Fibroblast of skin of right quadriceps (primary cell): Measurements from ENCODE around the gene ARAP1.
A peak's percentile ranks its signal among the peaks of the same experiment; 100 is the strongest.

Experiments
- DNase-seq: peaks from one replicate; pipeline ENCODE4 v3.0.0-alpha.2; 2013

The ARAP1 gene

DNA sequence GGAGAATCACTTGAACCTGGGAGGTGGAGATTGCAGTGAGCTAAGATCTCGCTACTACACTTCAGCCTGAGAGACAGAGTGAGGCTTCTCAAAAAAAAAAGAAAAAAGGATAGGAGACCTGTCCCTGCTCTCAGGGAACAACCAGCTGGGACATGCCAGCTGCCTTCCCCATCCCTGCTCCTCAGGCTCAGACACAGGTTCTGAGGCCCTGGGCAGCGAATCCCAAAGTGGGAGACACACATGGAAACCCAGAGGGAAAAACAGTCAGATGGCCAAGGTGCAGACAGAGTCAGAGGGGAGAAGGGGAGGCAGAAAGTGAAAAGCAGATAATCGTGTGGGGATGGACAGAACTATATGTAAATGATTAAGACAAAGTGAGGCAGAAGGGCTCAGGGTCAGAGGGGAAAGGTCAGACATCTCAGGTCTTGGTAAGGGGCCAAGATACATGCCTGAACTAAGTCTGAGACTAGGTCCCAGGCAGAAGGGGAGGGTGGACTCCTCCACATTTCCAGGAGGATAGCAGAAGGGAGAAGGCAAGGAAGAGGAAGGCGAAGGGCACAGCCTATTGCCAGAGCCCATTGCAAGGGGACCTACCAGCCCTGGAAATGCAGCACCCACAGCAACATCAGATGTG lies 27.4 kb upstream of the ARAP1 start:
- DNase-seq, result no peak

DNA sequence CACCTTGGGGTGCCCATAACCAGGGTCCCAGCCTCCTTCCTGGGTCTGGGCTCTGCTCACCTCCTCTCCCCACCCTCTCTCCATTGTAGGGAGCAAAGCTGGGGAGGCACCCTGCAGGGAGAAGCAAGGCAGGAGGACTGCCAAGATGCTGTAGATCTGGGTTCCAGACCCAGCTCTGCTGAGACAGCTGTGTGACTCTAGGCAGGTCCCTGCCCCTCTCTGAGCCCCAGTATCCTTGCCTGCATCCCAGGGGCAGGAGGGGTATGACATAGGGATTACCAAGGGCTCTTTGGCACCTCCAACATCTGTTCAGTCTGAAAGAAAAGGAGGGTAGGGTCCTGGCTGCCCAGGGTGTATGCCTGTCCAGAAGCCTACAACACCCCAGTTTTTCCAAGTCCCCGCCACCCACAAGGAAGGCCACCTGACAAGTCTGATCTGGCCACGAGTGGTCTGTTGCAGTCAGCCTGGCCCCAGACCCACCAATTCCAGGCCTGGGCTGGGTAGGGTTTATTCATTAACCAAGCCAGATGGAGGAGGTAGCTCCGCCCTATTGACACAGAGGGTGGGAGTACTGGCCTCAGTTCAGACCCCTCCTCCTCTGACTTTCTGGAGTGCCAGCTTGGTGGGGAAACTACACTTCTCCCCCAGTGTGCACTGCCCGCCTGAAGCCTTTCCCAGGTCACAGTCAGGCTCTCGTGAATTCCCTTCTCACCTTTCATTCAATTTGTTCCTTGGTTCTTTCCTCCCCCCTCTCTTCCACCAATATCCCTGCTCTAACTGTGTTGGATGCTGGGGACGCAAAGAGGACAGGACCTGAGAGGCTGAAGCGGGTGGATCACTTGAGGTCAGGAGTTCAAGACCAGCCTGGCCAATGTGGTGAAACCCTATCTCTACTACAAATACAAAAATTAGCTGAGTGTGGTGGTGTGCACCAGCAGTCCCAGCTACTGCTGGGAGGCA lies 26.6 kb upstream of the ARAP1 start:
- no peak for DNase-seq

DNA sequence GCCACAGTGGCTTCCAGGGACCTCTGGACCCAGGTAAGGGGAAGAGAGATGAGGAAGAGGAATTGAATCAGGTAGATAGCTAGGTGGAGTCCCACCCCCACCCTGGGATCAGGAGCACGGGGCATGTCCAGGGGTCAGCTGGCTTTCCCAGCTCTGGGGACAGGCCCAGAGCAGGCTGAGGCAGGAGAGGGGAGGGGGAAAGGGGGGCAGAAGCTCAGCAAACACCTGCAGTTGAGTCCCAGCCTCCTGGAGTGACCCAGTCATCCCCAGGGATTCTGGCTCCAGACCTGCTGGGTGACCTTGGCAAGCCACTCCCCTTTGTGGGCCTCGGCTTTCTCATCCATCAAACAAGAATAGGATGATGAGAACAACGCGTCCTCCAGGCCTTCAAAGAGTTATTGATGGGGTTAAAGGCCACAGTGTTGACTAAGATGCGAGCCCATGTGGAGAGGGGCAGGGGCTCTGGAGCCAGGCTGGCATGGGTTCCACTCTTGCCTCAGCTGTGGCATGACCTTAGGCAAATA lies 25.6 kb upstream of the ARAP1 start:
- DNase-seq, result no peak

DNA sequence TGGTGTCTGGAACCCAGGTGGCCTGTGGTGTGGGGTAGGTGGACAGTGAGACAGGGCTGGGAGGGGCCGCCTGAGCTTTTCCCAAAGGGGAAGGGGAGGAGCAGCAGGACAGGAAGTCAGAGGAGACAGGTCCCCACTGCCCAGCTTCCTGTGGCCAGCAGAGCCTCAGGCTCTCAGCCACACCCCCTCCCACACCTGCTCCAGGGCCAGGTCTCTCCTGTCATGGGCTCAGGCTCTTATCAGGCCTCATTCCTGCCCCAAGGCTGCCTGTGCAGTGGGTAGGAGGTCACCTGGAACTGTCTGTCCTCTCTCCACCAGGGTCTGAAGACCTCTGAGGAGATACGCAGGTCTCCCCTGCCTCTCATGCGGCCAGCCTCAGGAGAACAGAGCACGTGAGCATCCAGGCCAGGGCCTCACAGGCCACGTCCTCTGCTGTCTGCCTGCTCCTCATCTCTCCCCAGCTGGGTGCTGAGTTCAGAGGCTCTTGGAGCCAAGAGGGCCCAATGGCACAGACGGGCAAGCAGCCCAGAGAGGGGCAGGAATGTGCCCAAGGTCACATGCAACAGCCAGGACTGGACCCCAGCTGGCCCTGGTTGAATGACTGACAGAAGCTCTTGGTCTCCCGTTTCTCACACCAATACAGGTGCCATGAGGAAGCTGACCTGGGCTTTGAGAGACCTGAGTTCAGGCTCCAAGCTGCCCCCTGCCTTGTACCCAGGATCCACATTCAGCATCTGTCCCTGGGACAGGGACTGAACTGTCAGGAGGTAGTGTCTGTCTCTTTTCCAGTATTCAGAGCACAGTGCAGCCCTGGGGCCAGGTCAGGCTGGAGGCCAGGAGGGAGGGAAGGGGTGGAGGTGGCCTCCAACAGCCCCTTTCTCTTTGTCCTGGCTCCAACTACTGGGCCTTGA lies 24.9 kb upstream of the ARAP1 start:
- no peak for DNase-seq

DNA sequence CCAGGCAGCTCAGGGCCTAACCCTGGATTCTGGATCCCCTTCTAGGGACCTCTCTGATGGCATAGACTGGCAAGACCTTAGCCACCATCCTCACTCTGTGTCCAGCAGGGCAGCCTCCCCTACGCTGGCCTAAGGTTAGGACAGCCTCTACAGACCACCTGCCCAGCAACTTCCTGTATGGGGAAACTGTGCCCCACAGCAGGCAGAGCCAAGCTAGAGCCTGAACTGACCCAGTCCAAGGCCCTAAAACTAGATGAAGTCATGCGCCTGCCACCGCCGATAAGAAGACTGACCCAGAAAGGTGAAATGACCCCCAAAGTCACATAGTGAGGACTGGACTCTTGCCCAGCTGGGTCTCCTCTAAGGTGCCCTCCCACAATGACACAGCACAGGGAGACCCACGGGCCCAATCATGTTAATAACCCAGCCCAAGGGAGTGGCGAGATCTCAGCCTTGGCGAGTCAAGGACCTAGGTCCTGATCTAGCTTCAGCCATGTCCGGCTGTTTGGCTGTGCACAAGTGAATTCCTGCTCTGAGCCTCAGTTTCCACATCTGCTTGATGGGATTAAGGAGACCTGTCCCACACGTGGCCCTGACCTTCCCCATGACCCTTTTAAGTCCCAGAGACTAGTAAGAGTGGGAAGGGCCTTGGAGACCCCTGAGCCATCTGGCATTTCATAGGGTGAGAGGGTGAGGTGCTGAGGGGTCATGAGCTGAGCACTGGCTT lies 24.1 kb upstream of the ARAP1 start:
- no peak for DNase-seq

DNA sequence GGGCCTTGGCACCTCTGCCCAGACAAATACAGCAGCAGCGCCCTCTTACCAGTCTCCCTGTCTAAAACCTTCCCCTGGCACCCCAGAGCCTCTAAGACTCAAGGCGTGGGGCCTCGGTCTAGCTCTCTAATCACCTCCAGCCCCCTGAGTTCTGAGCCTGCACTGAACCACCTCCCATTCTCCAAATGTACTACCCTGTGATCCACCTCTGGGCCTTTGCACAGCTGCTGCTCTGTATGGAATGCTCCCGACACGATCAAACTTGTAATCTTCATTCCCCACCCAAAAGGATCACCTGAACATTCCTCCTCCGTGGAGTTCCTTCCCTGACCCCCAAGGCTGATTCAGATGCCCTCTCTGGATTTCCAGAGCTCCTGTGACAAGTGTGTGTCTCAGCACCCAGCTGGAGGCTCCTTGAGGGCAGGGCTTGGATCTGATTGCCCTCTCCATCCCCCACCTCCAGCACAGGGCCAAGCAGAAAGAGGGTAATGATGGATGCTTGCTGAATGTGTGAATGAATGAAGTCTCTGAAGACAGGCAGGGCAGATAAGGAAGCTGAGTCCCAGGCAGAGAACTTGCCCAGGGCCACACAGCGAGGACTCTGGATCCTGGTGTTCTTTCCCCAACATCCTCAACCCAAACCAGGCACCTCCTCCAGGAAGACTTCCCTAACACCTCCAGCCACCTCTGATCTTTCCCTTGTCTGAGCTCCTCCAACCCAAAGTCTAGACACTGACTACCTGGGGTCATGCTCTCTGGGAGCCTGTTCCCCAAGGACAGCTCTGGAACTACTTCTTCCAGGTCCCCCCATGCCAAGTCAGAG lies 23.3 kb upstream of the ARAP1 start:
- no peak for DNase-seq

DNA sequence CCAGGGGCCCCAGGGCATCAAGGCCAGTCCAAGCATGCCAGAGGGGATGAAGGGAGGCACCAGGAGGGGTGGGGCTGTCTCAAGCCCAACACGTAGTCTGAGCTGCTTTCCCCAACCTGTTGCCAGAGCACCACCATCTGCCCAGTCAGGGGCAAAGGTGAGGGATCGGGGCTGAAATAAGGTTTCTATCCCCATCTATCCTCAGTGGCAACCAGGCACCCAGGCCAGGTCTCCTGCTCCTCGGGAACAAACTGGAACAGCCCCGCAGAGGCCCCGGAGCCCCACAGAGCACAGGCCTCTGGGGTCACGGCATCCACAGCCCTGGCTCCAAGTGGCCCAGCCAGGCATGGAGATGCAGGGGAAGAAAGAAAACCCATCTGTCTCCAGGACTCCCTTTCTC lies 22.3 kb upstream of the ARAP1 start:
- no peak for DNase-seq

DNA sequence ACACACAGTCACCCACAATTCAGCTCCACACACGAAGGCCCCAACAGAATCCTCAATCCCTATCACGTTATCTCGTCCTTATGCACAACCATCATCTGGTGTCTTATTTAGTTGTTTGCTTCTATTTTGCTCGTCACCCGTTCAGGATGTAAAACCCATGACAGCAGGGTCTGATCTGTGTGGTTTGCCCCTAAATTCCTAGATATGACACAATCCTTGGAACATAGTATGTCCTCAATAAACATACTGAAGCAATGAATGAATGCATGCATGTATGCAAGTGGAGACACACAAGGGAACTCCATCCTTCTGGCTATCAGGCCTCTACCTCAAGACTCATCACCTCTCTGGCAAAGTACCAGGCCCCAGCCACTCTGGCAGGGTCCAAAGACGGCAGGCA lies 21.5 kb upstream of the ARAP1 start:
- no peak for DNase-seq

DNA sequence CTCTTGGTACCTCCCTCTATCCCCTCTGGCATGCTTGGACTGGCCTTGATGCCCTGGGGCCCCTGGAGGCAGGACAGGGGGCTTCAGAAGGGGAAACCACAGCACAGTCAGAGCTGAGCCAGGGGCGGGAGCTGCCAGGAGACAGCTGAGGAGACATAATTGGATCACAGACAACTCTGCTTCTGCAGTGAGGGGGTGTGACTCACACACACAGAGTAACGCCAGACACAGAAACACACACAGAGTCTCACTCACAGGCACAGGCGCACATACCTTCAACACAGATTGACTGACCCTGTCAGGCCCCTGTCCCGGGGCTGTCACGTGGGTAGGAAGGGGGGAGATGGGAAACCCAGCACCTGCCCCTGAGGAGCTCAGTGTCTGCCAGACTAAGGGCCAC lies 21.1 kb upstream of the ARAP1 start:
- DNase-seq, result peak; percentile 87

DNA sequence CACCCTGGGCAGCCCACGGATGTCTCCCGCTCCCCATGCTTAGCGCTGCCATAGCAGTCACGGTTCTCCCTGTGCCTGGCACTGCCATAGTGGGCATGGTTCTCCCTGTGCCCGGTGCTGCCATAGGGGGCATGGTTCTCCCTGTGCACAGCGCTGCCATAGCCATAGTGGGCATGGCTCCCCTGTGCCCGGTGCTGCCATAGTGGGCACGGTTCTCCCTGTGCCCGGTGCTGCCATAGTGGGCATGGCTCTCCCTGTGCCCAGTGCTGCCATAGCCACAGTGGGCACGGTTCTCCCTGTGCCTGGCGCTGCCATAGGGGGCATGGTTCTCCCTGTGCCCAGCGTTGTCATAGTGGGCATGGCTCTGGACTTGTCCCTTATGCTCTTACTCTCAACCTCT lies 19.9 kb upstream of the ARAP1 start:
- DNase-seq, result no peak

DNA sequence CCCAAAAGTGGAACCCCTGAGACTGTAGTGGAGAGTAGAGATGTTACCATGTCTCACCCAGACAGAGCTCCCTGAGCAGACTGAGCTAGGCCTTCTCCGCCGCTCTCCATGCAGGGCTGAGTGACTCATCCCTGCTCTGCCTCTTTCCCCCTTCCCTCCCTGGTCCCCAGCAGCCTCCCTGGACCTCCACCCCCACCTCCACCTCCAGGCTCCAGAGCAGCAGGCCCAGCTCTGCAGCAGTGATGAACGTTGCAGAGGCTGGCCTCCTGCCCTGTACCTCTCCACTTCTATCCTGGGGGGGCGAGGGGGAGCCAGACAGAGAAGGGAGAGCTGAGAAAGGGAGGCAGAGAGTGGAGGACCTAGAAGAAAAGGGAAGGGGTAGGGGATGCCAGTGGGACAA lies 19.3 kb upstream of the ARAP1 start:
- DNase-seq, result peak; percentile 78

DNA sequence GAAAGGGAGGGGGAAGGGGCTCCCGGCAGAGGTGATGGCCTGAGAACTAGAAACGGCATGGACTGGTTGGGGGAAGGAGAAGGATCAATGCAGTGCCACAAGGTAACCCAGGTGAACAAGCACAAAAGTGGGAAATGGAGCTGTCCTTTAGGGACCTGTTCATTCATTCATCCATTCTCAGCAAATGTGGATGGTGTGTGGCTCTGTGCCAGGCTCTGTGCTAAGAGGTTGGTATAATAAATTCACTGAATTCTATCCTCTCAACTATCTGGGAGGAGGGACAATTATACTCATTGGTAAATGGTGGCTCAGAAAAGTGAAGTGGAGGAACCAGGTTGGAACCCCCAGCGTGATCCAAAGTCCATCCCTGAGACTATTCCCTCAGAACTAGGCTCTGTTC lies 18.6 kb upstream of the ARAP1 start:
- no peak for DNase-seq

DNA sequence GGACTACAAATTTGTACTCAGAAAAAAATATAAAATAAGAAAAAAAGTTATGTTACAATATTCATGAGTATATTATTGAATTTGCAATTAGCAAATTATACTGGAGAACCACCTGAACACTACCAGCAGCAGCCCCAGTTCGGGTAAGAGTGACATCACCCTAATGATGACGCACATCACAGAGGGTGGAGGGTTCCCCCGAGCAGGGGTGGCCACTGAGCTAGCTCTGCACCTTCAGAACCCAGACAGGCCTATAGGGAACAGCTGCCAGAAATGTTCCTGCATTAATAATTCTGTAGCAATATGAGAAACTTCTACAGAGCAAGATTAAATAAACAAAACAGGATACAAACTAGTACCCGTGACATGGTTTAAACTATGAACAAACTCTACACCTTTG lies 17.5 kb upstream of the ARAP1 start:
- DNase-seq, result no peak

DNA sequence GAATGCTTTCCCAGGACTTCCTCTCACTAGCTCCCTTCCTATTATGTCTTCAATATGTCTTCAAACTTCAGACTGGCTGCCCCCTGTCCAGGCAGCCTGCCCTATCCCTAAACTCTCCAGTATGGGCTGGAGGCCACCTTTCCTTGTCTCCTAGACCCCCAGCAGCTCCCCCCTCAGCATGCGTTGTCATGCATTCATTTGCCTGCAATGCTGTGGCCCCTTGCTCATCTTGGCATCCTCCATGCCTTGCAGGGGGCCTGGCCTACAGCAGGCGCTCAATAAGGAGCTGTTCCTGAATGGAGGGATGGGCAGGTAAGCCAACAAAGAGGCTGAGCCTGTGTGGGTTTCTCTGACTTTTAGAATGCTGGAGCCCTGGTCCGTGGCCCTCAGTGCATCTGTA lies 16.4 kb upstream of the ARAP1 start:
- no peak for DNase-seq

DNA sequence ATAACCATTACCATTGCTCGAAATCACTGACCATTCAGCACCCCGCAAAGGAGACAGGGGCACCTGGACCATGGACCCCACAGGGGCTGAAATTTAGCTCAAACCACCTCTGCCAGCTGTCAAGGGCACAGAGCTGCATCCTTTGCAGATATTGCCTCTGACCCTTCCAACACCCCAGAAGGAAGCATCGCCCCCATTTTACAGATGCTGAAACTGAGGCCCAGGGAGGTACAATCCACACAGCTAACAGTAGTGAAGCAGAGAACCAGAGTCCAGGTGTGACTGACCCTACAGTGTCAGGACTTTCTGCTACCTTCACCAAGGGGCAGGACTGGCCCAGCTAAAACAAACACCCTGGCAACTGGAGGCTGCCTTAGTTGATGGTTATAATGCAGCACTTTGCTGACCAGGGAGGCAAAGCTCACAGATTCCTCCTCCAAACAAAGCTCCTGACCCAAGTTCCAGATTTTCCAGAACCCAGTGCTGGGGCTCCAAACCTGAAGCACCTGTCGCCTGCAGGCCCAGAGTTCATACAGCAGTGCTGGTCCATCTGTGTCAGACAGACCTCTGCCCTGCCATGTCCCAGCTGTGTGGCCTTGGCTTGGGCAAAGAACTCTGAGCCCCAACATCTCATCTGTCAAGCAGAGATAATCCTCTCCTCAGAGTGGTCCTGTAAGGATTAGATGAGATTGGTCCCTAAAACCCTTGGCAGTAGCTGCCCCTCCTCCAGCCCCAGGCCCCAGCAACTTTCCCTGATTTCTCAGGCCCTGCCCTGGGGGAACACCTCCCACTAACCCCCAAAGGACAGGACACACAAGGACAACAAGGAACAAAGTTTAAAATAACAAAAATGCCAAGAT lies 15.2 kb upstream of the ARAP1 start:
- DNase-seq, result no peak

DNA sequence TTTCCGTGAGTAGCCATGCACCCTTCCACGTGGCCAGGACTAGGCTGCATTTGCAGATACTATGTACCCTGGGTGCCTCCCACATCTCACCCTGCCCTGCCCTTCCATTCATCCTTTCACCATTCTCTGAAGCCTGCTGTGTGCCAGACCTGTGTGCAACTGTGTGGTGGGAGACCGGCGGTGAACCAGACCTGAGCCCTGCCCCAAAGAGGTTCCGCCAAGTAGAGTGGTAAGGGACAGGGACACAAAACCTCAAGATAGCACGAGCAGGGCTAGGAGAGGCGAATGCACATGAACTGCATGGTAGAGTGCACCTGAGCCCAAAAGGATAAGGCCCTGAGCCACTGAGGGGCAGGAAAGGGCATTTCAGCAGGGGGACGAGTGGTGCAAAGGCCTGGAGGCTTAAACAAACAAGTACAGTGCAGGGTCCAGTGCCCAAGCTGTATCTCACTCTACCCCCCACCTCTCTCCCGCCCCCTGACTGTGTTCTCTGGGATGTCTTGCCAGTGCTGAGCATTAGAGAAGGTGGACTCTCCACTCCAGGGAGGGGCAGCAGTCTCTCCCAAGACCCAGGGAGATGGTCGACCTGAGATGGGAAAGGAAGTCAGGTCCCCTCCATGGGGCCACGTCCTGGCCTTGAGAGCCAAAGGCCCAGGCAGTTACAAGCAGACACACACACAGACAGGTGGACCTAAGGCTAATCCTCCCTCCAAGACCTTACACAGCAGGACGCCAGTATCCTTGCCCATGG lies 14.1 kb upstream of the ARAP1 start:
- DNase-seq, result no peak

DNA sequence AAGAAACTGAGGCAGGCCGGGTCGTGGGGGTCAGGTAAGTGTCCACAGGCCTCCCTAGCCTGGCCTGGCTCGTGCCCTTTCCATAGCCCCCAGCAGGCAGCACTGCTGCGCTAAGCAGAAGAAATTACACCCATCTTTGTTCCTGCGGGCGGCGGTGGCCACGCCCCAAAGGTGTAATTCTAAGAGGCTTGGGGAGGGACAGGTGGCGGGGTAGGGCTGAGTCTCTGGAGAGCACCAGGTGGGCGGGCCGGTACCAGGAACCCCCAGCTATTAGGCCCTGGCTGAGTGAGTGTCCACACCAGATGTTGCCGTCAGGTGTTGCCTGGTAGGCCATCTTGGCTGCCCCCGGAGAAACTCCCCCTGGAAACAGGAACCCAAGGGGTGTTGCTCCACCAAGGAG lies 12.3 kb upstream of the ARAP1 start:
- no peak for DNase-seq

DNA sequence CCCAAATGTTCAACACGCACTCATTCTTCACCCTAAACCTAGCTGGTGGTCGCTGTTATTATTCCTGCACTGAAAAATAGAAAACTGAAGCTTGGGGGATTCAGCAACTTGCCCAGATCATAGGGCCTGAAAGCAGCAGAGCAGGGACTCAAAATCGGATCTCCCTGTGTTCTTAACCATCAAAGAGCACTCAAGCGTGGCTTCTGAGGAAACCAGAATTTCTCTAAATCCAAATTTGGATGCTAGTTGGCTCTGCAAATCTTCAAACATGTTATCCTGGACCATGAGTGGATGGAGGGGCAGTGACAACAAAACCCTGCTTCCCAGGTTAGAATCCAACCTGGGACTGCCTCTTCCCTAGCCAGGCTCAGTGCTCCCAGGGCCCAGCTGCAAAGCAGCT lies 11.6 kb upstream of the ARAP1 start:
- DNase-seq, result no peak

DNA sequence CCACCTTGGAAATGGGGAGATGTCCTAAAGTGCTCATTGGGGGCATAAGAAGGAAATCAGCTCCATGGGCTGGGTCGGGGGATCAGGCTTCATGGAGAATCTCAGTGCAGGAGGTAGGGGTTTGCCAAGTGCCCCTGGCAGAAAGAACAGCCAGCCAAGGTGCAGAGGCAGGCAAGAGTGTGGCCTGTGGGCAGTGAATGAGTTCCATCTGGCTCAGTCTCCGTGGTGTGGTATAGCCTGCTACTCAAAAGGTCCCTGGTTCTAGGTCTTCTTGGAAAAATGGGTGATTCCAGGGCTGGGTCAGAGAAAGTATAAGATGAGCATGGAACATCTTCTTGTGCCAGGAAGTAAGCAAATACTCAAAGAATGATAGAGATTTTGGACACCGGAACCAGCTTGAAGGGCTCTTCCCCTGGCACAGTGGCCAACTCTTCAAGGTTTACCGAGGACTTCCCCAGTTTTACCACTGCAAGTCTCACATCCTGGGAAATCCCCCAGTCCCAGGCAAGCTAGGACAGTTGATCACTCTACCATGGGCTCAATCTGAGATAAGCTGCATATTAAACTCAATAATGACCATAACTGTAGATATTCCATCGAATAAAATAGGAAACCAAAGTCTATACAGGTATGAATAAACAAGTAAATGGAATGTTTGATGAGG lies 10.6 kb upstream of the ARAP1 start:
- no peak for DNase-seq
